H9 (cell line): ENCODE measurements around the gene OR52N1. TPM values are rescaled to one million over a fixed set of nuclear protein-coding genes. Genes with fewer than 3 reads are reported as not detected.

Source experiments
- DNase-seq: peaks from one replicate; pipeline ENCODE4 v3.0.0-alpha.2; 2017
- H2AFZ ChIP-seq: one replicate; pipeline ENCODE4 v1.6.1; 2013; ENCODE audit warnings: mild to moderate bottlenecking, low read length, control low read depth, moderate library complexity
- H2AK5ac ChIP-seq: 2 replicates; pipeline ENCODE4 v1.6.1; 2013; ENCODE audit warnings: low read length, control low read depth, mixed read lengths; ENCODE audit not compliant: insufficient read length
- H2BK120ac ChIP-seq: one replicate; pipeline ENCODE4 v1.6.1; 2013; ENCODE audit warnings: low read depth, mild to moderate bottlenecking, low read length, control low read depth, inconsistent platforms; ENCODE audit not compliant: poor library complexity, severe bottlenecking
- H2BK12ac ChIP-seq: 2 replicates; pipeline ENCODE4 v1.6.1; 2013; ENCODE audit warnings: low read length, control low read depth, mixed read lengths, low read depth; ENCODE audit not compliant: insufficient read length
- H2BK15ac ChIP-seq: 2 replicates; pipeline ENCODE4 v1.6.1; 2013; ENCODE audit warnings: low read depth, low read length, control low read depth
- H2BK20ac ChIP-seq: one replicate; pipeline ENCODE4 v1.6.1; 2013; ENCODE audit warnings: low read depth, mild to moderate bottlenecking, low read length, control low read depth, inconsistent platforms; ENCODE audit not compliant: poor library complexity, severe bottlenecking
- H2BK5ac ChIP-seq: 2 replicates; pipeline ENCODE4 v1.6.1; 2013; ENCODE audit warnings: low read length, control low read depth, mixed read lengths; ENCODE audit not compliant: insufficient read length
- H3K14ac ChIP-seq: 2 replicates; pipeline ENCODE4 v1.6.1; 2013; ENCODE audit warnings: low read length, control low read depth; ENCODE audit not compliant: insufficient read depth
- H3K18ac ChIP-seq: 2 replicates; pipeline ENCODE4 v1.6.1; 2013; ENCODE audit warnings: low read depth, mild to moderate bottlenecking, mixed read lengths, low read length, control low read depth; ENCODE audit not compliant: insufficient read length
- H3K23ac ChIP-seq: 2 replicates; pipeline ENCODE4 v1.6.1; 2013; ENCODE audit warnings: low read length, control low read depth, mixed read lengths, low read depth; ENCODE audit not compliant: insufficient read length
- H3K23me2 ChIP-seq: 2 replicates; pipeline ENCODE4 v1.6.1; 2013; ENCODE audit warnings: low read depth, mild to moderate bottlenecking, mixed read lengths, low read length, control low read depth; ENCODE audit not compliant: insufficient read length, poor library complexity, severe bottlenecking
- H3K27ac ChIP-seq: 2 replicates; pipeline ENCODE4 v1.5.1; 2013; ENCODE audit warnings: low read length, control low read depth, mixed read lengths, low read depth; ENCODE audit not compliant: insufficient read length
- H3K27me3 ChIP-seq: 2 replicates; pipeline ENCODE4 v1.6.1; 2013; ENCODE audit warnings: low read length, control low read depth, inconsistent platforms; ENCODE audit not compliant: insufficient read depth
- H3K4ac ChIP-seq: 2 replicates; pipeline ENCODE4 v1.6.1; 2013; ENCODE audit warnings: low read depth, mild to moderate bottlenecking, control low read depth, inconsistent platforms, low read length, moderate library complexity
- H3K4me1 ChIP-seq: 2 replicates; pipeline ENCODE4 v1.6.1; 2013; ENCODE audit warnings: low read length, control low read depth, inconsistent platforms; ENCODE audit not compliant: insufficient read depth
- H3K4me2 ChIP-seq: 2 replicates; pipeline ENCODE4 v1.6.1; 2013; ENCODE audit warnings: low read length, control low read depth, mixed read lengths; ENCODE audit not compliant: insufficient read length, insufficient read depth
- H3K56ac ChIP-seq: 2 replicates; pipeline ENCODE4 v1.6.1; 2013; ENCODE audit warnings: low read depth, mild to moderate bottlenecking, mixed read lengths, low read length, control low read depth; ENCODE audit not compliant: insufficient read length
- H3K79me1 ChIP-seq: 2 replicates; pipeline ENCODE4 v1.6.1; 2013; ENCODE audit warnings: low read depth, mild to moderate bottlenecking, moderate library complexity, low read length, control low read depth, inconsistent platforms; ENCODE audit not compliant: insufficient read depth, poor library complexity, severe bottlenecking
- H3K79me2 ChIP-seq: 2 replicates; pipeline ENCODE4 v1.6.1; 2013; ENCODE audit warnings: low read length, control low read depth, inconsistent platforms; ENCODE audit not compliant: insufficient read depth
- H3K9ac ChIP-seq: 2 replicates; pipeline ENCODE4 v1.6.1; 2013; ENCODE audit warnings: low read length, control low read depth, mixed read lengths; ENCODE audit not compliant: insufficient read length; ENCODE audit errors: extremely low read depth
- H3K9me3 ChIP-seq: one replicate; pipeline ENCODE4 v1.6.1; 2013; ENCODE audit warnings: low read depth, low read length, inconsistent platforms; ENCODE audit not compliant: control insufficient read depth
- H3T11ph ChIP-seq: one replicate; pipeline ENCODE4 v1.6.1; 2013; ENCODE audit warnings: mild to moderate bottlenecking, low read length, control low read depth, inconsistent platforms
- H4K20me1 ChIP-seq: one replicate; pipeline ENCODE4 v1.6.1; 2013; ENCODE audit not compliant: control insufficient read depth, insufficient read length, insufficient read depth
- H4K5ac ChIP-seq: 2 replicates; pipeline ENCODE4 v1.6.1; 2013; ENCODE audit warnings: low read depth, mild to moderate bottlenecking, mixed read lengths, low read length, control low read depth; ENCODE audit not compliant: insufficient read length
- H4K8ac ChIP-seq: replicated peaks from 2 replicates; pipeline ENCODE4 v1.6.1; 2013; ENCODE audit warnings: low read length, control low read depth, mixed read lengths, low read depth; ENCODE audit not compliant: insufficient read length
- H4K91ac ChIP-seq: 2 replicates; pipeline ENCODE4 v1.6.1; 2013; ENCODE audit warnings: low read depth, mild to moderate bottlenecking, moderate library complexity, mixed read lengths, low read length, control low read depth; ENCODE audit not compliant: insufficient read length
- H3K27ac Mint-ChIP-seq, 3 experiments: 2 replicates in 2 of 3; 3 replicates in 1 of 3; pipeline ENCODE4 v1.8.0; 2020 to 2021; ENCODE audit warnings: mixed read lengths in 3 of 3, mild to moderate bottlenecking in 1 of 3, moderate library complexity in 1 of 3
- H3K27me3 Mint-ChIP-seq: 2 replicates; pipeline ENCODE4 v1.8.0; 2021; ENCODE audit warnings: low read depth, mild to moderate bottlenecking, moderate library complexity, mixed read lengths
- H3K36me3 Mint-ChIP-seq, 3 experiments: 2 replicates in 2 of 3; 3 replicates in 1 of 3; pipeline ENCODE4 v1.8.0; 2020 to 2021; ENCODE audit warnings: low read depth in 3 of 3, mixed read lengths in 3 of 3; ENCODE audit not compliant: insufficient read depth in 1 of 3
- H3K4me1 Mint-ChIP-seq, 2 experiments: 2 replicates each; pipeline ENCODE4 v1.8.0; 2020; ENCODE audit warnings: mixed read lengths in 2 of 2
- H3K4me3 Mint-ChIP-seq, 2 experiments: 2 replicates in 1 of 2; 3 replicates in 1 of 2; pipeline ENCODE4 v1.8.0; 2020 to 2021; ENCODE audit warnings: mild to moderate bottlenecking in 2 of 2, mixed read lengths in 2 of 2, moderate library complexity in 1 of 2
- H3K9me3 Mint-ChIP-seq, 2 experiments: 2 replicates in 1 of 2; 3 replicates in 1 of 2; pipeline ENCODE4 v1.8.0; 2020; ENCODE audit warnings: mild to moderate bottlenecking in 2 of 2, mixed read lengths in 2 of 2, moderate library complexity in 1 of 2
- CTCF ChIP-seq: fragments of 200-600 bp; sonication (generic); conservative IDR thresholded peaks from 3 replicates; pipeline ENCODE4 v1.8.0; 2021; ENCODE audit warnings: antibody characterized with exemption, mild to moderate bottlenecking
- WGBS: extraction: QIAGEN DNeasy Blood & Tissue Kit; methylation state at CpG from one replicate; pipeline ENCODE4 v1.1.7; 2013; ENCODE audit warnings: missing lambda C conversion rate, low lambda C conversion rate, mixed read lengths; ENCODE audit not compliant: insufficient read length; ENCODE audit errors: extremely low coverage; 5-methylcytosine and 5-hydroxymethylcytosine counted together
- total RNA-seq: library from RNA; stranded (reverse); gene quantifications from 2 replicates; pipeline ENCODE4 v1.2.1, GENCODE V29; 2021

The OR52N1 gene
- total RNA-seq, 1 experiment from 2014 or later = not detected

DNA sequence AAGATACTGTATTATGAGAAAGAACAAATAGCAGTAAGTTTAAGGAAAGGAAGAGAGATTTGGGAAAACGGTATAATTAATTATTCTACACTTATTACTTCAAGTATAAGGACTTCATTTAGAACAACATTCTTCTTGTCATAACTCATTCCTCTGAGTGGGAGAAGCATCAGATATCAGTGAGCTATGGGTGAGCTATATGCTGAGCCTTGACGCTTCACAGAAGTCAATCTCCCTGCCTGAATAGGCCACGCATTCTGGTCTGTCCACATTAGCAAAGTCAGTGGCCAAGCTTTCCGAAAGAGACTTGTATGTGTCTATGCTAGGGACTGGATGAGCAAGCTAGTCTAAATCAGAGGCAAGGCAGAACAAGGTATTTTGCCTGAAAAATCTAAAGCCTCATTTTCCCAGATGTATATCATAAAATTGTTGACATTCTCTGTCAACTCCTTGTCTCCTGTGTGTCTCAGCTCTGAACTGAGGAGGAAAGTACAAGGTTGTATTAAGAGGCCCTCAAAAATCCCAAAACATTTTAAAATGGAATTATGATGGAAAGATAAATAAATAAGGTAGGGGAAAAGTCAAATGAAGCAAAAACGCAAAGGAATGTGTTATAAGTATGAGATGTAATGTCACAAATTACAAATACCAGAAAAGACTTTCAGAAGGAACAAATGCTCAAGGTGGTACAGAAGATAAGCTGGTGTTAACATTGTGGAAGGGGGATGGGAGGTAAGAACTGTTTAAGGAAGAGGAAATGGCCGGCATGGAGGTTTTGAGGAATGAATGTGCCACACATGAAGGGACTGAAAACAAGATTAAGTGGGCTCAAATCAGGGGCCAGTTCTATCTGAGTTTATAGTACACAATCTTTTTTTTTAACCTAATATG lies 19.1 kb upstream of the OR52N1 start:
- Histone ChIP-seq H3K23ac (no peak overlapping the region), H3K4me1 (no peaks in the 10 kb centered on the region), H3K14ac (no peak overlapping the region), H3K23me2 (no peaks in the 10 kb centered on the region), H3K18ac (no peak overlapping the region), H4K5ac (no peak overlapping the region), H4K8ac (no peak overlapping the region), H3K27me3 (no peaks in the 10 kb centered on the region), H3K79me2 (no peaks in the 10 kb centered on the region), H4K20me1 (no peaks in the 10 kb centered on the region), H2BK5ac (no peak overlapping the region), H4K91ac (no peak overlapping the region), H3K27ac (no peak overlapping the region), H3K9me3 (no peaks in the 10 kb centered on the region), H3T11ph (no peak overlapping the region), H2AFZ (no peak overlapping the region), H2BK12ac (no peak overlapping the region), H3K4ac (no peak overlapping the region), H3K79me1 (no peaks in the 10 kb centered on the region), H2AK5ac (no peak overlapping the region), H2BK120ac (no peak overlapping the region), H3K4me2 (no peak overlapping the region), H3K9ac (no peak overlapping the region), H3K56ac (no peak overlapping the region), H2BK20ac (no peak overlapping the region), H2BK15ac (no peak overlapping the region)
- Mint-ChIP-seq H3K27ac (no peak overlapping the region), H3K4me3 (no peak overlapping the region), H3K4me1 (peaks cover 24 to 32% of the 10 kb centered on the region in 2 experiments), H3K9me3 (no peaks in the 10 kb centered on the region; a peak in 2 of 5 replicates), H3K36me3 (no peaks in the 10 kb centered on the region; a peak in 1 of 7 replicates), H3K27me3 (peaks cover 2% of the 10 kb centered on the region; the same call in 1 of the 2 replicates)
- no peak for DNase-seq
- no peak for TF ChIP-seq CTCF
- WGBS = no CpG with 5 or more reads among the region's 6 CpGs
